DND-41 (cell line): Measurements from ENCODE around the gene ERBB4.

ENCODE experiments used
- EZH2 ChIP-seq: IDR thresholded peaks from 3 replicates; pipeline ENCODE4 v1.6.1; 2012; ENCODE audit warnings: borderline replicate concordance, low read depth, mild to moderate bottlenecking, moderate library complexity, low read length, inconsistent platforms; ENCODE audit not compliant: severe bottlenecking
- TF ChIP-seq, protein P1 (sequence below): IDR thresholded peaks from 2 replicates; pipeline ENCODE4 v1.5.1; 2012; ENCODE audit warnings: borderline replicate concordance, low read length, moderate library complexity, mild to moderate bottlenecking; ENCODE audit not compliant: poor library complexity, severe bottlenecking; ENCODE audit errors: extremely low read depth

DNA sequence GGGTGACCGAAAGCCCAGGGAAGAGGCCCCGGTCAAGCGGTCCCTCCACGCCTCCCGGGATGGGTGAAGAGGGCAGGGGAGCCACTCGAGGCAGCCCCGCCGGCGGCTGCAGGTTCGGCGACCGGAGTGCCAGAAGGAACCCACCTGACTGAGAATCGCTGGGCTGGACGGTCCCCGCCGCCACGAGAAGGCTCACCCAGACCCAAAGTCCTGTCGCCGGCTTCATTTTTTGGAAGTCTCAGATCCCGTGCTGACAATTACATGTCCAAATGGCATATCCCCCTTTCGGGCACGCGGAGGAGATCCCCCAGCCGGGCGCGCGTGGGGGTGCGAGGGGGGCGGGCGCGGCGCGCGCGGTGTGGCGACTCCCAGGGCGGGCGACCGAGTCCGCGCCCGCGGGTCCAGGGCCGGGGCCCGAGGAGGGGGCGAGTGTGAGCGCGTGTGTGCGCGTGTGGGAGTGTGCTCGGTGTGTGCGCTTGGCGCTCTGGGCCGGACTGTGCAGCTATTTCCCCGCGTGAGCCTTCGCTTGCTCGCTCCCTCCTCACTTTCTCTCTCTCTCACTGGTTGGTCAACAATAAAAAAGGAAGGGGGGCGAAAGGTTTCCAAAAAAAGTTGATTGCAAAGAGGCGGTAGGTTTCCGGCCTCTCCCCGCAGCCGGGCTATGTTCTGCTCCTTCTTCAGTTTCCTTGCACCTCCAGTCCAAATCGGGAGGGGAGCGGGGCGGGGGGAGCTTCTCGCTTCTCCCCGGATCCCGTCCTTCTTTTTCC is at the start of gene ERBB4:
- TF ChIP-seq, protein P1, sequence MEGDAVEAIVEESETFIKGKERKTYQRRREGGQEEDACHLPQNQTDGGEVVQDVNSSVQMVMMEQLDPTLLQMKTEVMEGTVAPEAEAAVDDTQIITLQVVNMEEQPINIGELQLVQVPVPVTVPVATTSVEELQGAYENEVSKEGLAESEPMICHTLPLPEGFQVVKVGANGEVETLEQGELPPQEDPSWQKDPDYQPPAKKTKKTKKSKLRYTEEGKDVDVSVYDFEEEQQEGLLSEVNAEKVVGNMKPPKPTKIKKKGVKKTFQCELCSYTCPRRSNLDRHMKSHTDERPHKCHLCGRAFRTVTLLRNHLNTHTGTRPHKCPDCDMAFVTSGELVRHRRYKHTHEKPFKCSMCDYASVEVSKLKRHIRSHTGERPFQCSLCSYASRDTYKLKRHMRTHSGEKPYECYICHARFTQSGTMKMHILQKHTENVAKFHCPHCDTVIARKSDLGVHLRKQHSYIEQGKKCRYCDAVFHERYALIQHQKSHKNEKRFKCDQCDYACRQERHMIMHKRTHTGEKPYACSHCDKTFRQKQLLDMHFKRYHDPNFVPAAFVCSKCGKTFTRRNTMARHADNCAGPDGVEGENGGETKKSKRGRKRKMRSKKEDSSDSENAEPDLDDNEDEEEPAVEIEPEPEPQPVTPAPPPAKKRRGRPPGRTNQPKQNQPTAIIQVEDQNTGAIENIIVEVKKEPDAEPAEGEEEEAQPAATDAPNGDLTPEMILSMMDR, result no peak
- TF ChIP-seq EZH2, result no peak
